DOHH2 (cell line): ENCODE measurements around the gene GYS2.

Source experiments
- CTCF ChIP-seq: fragments of 200-600 bp; sonication (generic); IDR thresholded peaks from one replicate; pipeline ENCODE4 v1.5.1; 2014; ENCODE audit warnings: antibody characterized with exemption, mild to moderate bottlenecking, low read depth, low read length; ENCODE audit not compliant: poor library complexity, severe bottlenecking
- EZH2phosphoT487 ChIP-seq: fragments of 200-600 bp; sonication (generic); IDR thresholded peaks from 2 replicates; pipeline ENCODE4 v1.6.1; 2017; ENCODE audit warnings: borderline replicate concordance, mild to moderate bottlenecking, antibody characterized with exemption, low read length, moderate library complexity, mixed read lengths

DNA sequence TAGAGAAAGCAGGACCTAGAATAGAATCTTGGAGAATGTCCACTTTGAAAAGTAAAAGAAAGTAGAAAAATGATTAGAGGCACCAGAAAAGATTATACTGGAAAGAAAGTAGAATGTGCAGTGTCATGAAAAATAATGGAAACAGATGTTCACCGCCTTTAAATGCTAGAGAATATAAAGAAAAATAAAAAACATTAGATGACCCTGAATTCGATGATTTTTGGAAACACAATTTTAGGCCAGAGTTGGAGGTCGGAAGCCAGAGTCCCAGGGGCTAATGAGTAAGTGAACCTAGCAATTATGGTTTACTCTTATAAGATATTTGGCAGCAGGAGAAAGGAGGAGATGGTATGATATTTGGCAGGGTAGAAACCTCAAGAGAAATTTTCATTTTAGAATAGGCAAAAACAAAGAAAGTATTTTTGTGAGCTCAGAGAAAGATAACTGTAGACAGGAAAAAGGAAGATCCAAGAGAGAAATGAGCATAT lies 37.7 kb downstream of the GYS2 start:
- TF ChIP-seq CTCF (no peak), EZH2phosphoT487 (no peak)
